HepG2 (cell line): ENCODE data around the gene RAD51D. TPM values are rescaled to one million over a fixed set of nuclear protein-coding genes. Genes with fewer than 3 reads are reported as not detected.

Source experiments
- ATAC-seq: fragments of 200-7000 bp; cut with Tn5 transposase; 3 replicates; pipeline ENCODE4 v1.9.1; 2020; ENCODE audit warnings: mild to moderate bottlenecking, moderate library complexity
- BruUV-seq: library from RNA; stranded (reverse); fragments of 400-500 nt; replicated peaks from 2 replicates; lab custom pipeline; 2021; lab: Mats Ljungman, UMichigan
- CTCF ChIA-PET: fragments of 300-600 bp; formaldehyde crosslinking; extraction: SDS; loops from one replicate; lab custom pipeline; 2021; ENCODE audit warnings: low total read pairs, inconsistent platforms, low intra/inter-chr PET ratio; lab: Yijun Ruan, JAX
- POLR2A ChIA-PET: fragments of 350-600 bp; sonication (Branson Sonifier 250); formaldehyde crosslinking; loops from one replicate; lab custom pipeline; 2020; ENCODE audit warnings: antibody characterized with exemption, inconsistent platforms; lab: Yijun Ruan, JAX
- DNase-seq: peaks from one replicate; pipeline ENCODE4 v3.0.0-alpha.2; 2015; ENCODE audit warnings: low spot score
- FAIRE-seq: peaks from 3 replicates; lab custom pipeline; 2011; peaks lifted over from hg19 to GRCh38; lab: Jason Lieb, UNC
- H2AFZ ChIP-seq: one replicate; pipeline ENCODE4 v1.6.1; 2011; ENCODE audit warnings: low read length, inconsistent platforms
- H3K27ac ChIP-seq: fragments of 300-600 bp; 3 replicates; pipeline ENCODE4 v1.8.0; 2011; ENCODE audit warnings: mixed run types, mild to moderate bottlenecking, mixed read lengths, low read length, inconsistent platforms; ENCODE audit not compliant: insufficient read depth; ENCODE audit errors: extremely low read length
- H3K27me3 ChIP-seq, 2 experiments: fragments of 200-600 bp in 1 of 2; 2 replicates in 1 of 2; 3 replicates in 1 of 2; pipeline versions ENCODE4 v1.6.0 to v1.8.0; 2011; ENCODE audit warnings: low read length in 2 of 2, mild to moderate bottlenecking in 2 of 2, moderate library complexity in 2 of 2, inconsistent platforms in 1 of 2; ENCODE audit not compliant: insufficient read depth in 2 of 2, control insufficient read depth in 1 of 2
- H3K36me3 ChIP-seq, 2 experiments: fragments of 200-600 bp in 1 of 2; replicated peaks in 1 of 2; 2 replicates in 1 of 2; 3 replicates in 1 of 2; pipeline versions ENCODE4 v1.5.1 to v1.8.0; 2011; ENCODE audit warnings: low read length in 2 of 2, inconsistent platforms in 1 of 2; ENCODE audit not compliant: insufficient read depth in 2 of 2, control insufficient read depth in 1 of 2
- H3K4me1 ChIP-seq: 2 replicates; pipeline ENCODE4 v1.5.1; 2012; ENCODE audit warnings: low read length, inconsistent platforms; ENCODE audit not compliant: insufficient read depth
- H3K4me2 ChIP-seq: 2 replicates; pipeline ENCODE4 v1.6.0; 2011; ENCODE audit warnings: low read depth, low read length, inconsistent platforms
- H3K4me3 ChIP-seq, 3 experiments: fragments of 200-600 bp in 1 of 3; sonication (generic), shearing (Covaris generic) in 1 of 3; replicated peaks in 1 of 3; 2 replicates each; pipeline ENCODE4 v1.5.1; 2011 to 2016; ENCODE audit warnings: low read length in 3 of 3, inconsistent platforms in 2 of 3, low read depth in 2 of 3, mild to moderate bottlenecking in 2 of 3, control low read depth in 1 of 3, mixed read lengths in 1 of 3; ENCODE audit not compliant: insufficient read depth in 1 of 3
- H3K79me2 ChIP-seq: one replicate; pipeline ENCODE4 v1.6.1; 2011; ENCODE audit warnings: low read length, inconsistent platforms; ENCODE audit not compliant: insufficient read depth
- H3K9ac ChIP-seq: 2 replicates; pipeline ENCODE4 v1.6.0; 2011; ENCODE audit warnings: mild to moderate bottlenecking, low read depth, low read length, inconsistent platforms; ENCODE audit not compliant: insufficient read depth
- H3K9me3 ChIP-seq: 2 replicates; pipeline ENCODE4 v1.5.1; 2012; ENCODE audit warnings: mild to moderate bottlenecking, low read length
- H4K20me1 ChIP-seq: 2 replicates; pipeline ENCODE4 v1.6.0; 2011; ENCODE audit warnings: inconsistent platforms, mild to moderate bottlenecking, low read length, moderate library complexity; ENCODE audit not compliant: insufficient read depth
- AKNA ChIP-seq: sonication (generic); formaldehyde crosslinking; IDR thresholded peaks from 2 replicates; pipeline ENCODE4 v1.4.0; 2020; ENCODE audit warnings: missing genetic modification reagents, borderline replicate concordance
- ATF3 ChIP-seq: sonication (generic); formaldehyde crosslinking; IDR thresholded peaks from 2 replicates; pipeline ENCODE4 v1.4.0; 2020; ENCODE audit warnings: missing genetic modification reagents
- GLI4 ChIP-seq: sonication (generic); formaldehyde crosslinking; IDR thresholded peaks from 2 replicates; pipeline ENCODE4 v1.5.1; 2020; ENCODE audit warnings: missing genetic modification reagents, mild to moderate bottlenecking, moderate library complexity, borderline replicate concordance
- MTA3 ChIP-seq: sonication (generic); formaldehyde crosslinking; IDR thresholded peaks from 2 replicates; pipeline ENCODE4 v1.4.0; 2020; ENCODE audit warnings: missing genetic modification reagents
- NONO ChIP-seq, 2 experiments: fragments of 450-650 bp in 1 of 2; sonication (generic) in 1 of 2; formaldehyde crosslinking in 1 of 2; IDR thresholded peaks in 1 of 2; conservative IDR thresholded peaks in 1 of 2; 2 replicates each; pipeline versions ENCODE4 v1.6.1 to v1.8.0; 2017 to 2022; ENCODE audit warnings: mild to moderate bottlenecking in 1 of 2, missing genetic modification reagents in 1 of 2, moderate library complexity in 1 of 2
- SALL1 ChIP-seq: sonication (generic); formaldehyde crosslinking; IDR thresholded peaks from 2 replicates; pipeline ENCODE4 v1.8.0; 2022; ENCODE audit warnings: mild to moderate bottlenecking, missing genetic modification reagents
- SNRNP70 ChIP-seq: fragments of 200-400 bp; formaldehyde crosslinking; IDR thresholded peaks from 2 replicates; pipeline ENCODE4 v1.6.1; 2017; ENCODE audit warnings: mild to moderate bottlenecking, low read depth, low read length, moderate library complexity
- ZNF138 ChIP-seq: sonication (generic); formaldehyde crosslinking; IDR thresholded peaks from 2 replicates; pipeline ENCODE4 v1.5.0; 2020; ENCODE audit warnings: mild to moderate bottlenecking, low read depth, missing genetic modification reagents
- ZNF276 ChIP-seq: sonication (generic); formaldehyde crosslinking; IDR thresholded peaks from 2 replicates; pipeline ENCODE4 v1.4.0; 2020; ENCODE audit warnings: mild to moderate bottlenecking, low read depth, missing genetic modification reagents
- ZNF546 ChIP-seq: sonication (generic); formaldehyde crosslinking; conservative IDR thresholded peaks from 2 replicates; pipeline ENCODE4 v1.8.1; 2023; ENCODE audit warnings: mild to moderate bottlenecking, missing genetic modification reagents
- ZNF644 ChIP-seq: IDR thresholded peaks from 2 replicates; pipeline ENCODE4 v1.6.1; 2016; ENCODE audit warnings: low read depth
- ZNF800 ChIP-seq: sonication (generic); formaldehyde crosslinking; IDR thresholded peaks from 2 replicates; pipeline ENCODE4 v1.4.0; 2020; ENCODE audit warnings: missing genetic modification reagents
- WGBS: methylation state at CpG from one replicate; pipeline ENCODE4 v1.1.6; 2017; ENCODE audit warnings: low lambda C conversion rate; 5-methylcytosine and 5-hydroxymethylcytosine counted together
- in situ Hi-C: cut with HindIII; loops from 2 replicates; pipeline ENCODE4 v1.10.0; 2017; ENCODE audit warnings: low pct_unique_long_range_greater_than_20kb; ENCODE audit not compliant: extremely low pct_ligation_motif_present
- intact Hi-C: fragments of 100-400 bp; cut with micrococcal nuclease; formaldehyde crosslinking; loops from one replicate; pipeline ENCODE4 v1.10.0; 2022; ENCODE audit not compliant: unreplicated experiment
- polyA plus RNA-seq, 8 experiments: library from polyadenylated mRNA; depleted of rRNA in 3 of 8; stranded (reverse) in 7 of 8; unstranded in 1 of 8; fragments of >200 nt; fragmentation: Illumina TruSeq in 4 of 8; extraction: Trizol in 4 of 8; gene quantifications; 2 replicates each; pipeline versions ENCODE4 v1.2.1 to v1.2.3, GENCODE V29; 2011 to 2016; ENCODE audit warnings: low read depth in 4 of 8, missing spikeins in 1 of 8, mixed read lengths in 1 of 8; ENCODE audit not compliant: insufficient read depth in 1 of 8
- total RNA-seq, 5 experiments: library from RNA; depleted of rRNA; stranded (reverse); fragments of >200 nt; fragmentation: Illumina TruSeq; extraction: Trizol; gene quantifications; 2 replicates each; pipeline ENCODE4 v1.2.3, GENCODE V29; 2016; ENCODE audit warnings: low read depth in 1 of 5

The RAD51D gene
- total and polyA plus RNA-seq, 2 of the 13 experiments (the other 11 are each of a cell fraction or from before 2014, with no cell fraction given): 6.7 to 13.1 TPM

- POLR2A ChIA-PET: no interaction called here
- FAIRE-seq (no peak), DNase-seq (no peak), ATAC-seq (no peak)
- H2AFZ ChIP-seq: no peak overlapping the region
- peaks cover 3 to 17% of the 10 kb centered on the region in 2 experiments; a peak in 4 of 5 replicates for H3K36me3 ChIP-seq
- 100% methylated on average over 2 of the region's 2 CpGs for WGBS
- TF ChIP-seq MTA3: no peak
- no peak for TF ChIP-seq SALL1
- no peak for TF ChIP-seq GLI4 (CRISPR knock-in tag)
- TF ChIP-seq ZNF546 (CRISPR knock-in tag): no peak
- TF ChIP-seq AKNA: no peak
- TF ChIP-seq NONO (IDR thresholded peaks at IDR 0.05): no peak
- no peak for TF ChIP-seq NONO (CRISPR knock-in tag; conservative IDR thresholded peaks at IDR 0.05)
- TF ChIP-seq ATF3 (CRISPR knock-in tag): no peak
- TF ChIP-seq ZNF138 (CRISPR knock-in tag): no peak
- no peak for TF ChIP-seq ZNF644 (CRISPR knock-in tag)
- TF ChIP-seq SNRNP70: no peak
- TF ChIP-seq ZNF276 (CRISPR knock-in tag): no peak
- no peak for TF ChIP-seq ZNF800 (CRISPR knock-in tag)
- intact Hi-C loops: no loop called here
- no peaks in the 10 kb centered on the region for H3K4me1 ChIP-seq
- no TSS peak for BruUV-seq
- CTCF ChIA-PET: no interaction called here
- H3K27ac ChIP-seq: no peak overlapping the region
- no peaks in the 10 kb centered on the region for H3K9me3 ChIP-seq
- H3K4me3 ChIP-seq: no peak overlapping the region
- no peaks in the 10 kb centered on the region for H3K27me3 ChIP-seq
- no peaks in the 10 kb centered on the region for H3K79me2 ChIP-seq
- H3K9ac ChIP-seq: no peak overlapping the region
- in situ Hi-C loops: no loop called here
- H4K20me1 ChIP-seq: no peaks in the 10 kb centered on the region
- no peak overlapping the region for H3K4me2 ChIP-seq
Observed at GRCh38 chr17:35097776-35098175, 21.9 kb downstream of the RAD51D start.
